Epithelial cell of esophagus (primary cell): Measurements from ENCODE around the gene IL19.
A peak's percentile ranks its signal among the peaks of the same experiment; 100 is the strongest.

Experiments used
- DNase-seq: peaks from one replicate; pipeline ENCODE4 v3.0.0; 2010; ENCODE audit warnings: low read depth
- H3K4me3 ChIP-seq: 2 replicates; pipeline ENCODE4 v1.5.1; 2011; ENCODE audit warnings: mild to moderate bottlenecking, low read length, control low read depth
- TF ChIP-seq, protein P1 (sequence below): IDR thresholded peaks from 2 replicates; pipeline ENCODE4 v1.5.1; 2011; ENCODE audit warnings: low read depth, mild to moderate bottlenecking, low read length, control low read depth, inconsistent platforms; ENCODE audit not compliant: insufficient read depth; ENCODE audit errors: missing control alignments

The IL19 gene

DNA sequence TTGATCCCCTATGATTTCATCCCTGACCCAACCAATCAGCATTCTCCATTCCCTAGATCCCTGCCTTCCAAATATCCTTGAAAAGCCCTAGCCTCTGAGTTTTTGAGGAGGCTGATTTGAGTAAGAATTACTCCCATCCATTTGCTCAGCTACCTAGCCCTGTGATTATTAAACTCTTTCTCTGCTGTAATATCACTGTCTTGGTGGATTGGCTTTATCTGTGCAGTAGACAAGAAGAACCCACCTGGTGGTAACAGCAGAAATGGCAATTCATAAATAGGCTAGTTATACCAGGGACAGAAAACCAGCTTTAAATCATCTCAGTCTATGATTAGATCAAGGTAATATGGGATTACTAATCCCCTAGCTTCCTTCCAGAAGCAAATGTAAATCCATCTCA lies 107.9 kb downstream of the IL19 start:
- no peak overlapping the region for H3K4me3 ChIP-seq
- no peak for DNase-seq
- TF ChIP-seq, protein P1, sequence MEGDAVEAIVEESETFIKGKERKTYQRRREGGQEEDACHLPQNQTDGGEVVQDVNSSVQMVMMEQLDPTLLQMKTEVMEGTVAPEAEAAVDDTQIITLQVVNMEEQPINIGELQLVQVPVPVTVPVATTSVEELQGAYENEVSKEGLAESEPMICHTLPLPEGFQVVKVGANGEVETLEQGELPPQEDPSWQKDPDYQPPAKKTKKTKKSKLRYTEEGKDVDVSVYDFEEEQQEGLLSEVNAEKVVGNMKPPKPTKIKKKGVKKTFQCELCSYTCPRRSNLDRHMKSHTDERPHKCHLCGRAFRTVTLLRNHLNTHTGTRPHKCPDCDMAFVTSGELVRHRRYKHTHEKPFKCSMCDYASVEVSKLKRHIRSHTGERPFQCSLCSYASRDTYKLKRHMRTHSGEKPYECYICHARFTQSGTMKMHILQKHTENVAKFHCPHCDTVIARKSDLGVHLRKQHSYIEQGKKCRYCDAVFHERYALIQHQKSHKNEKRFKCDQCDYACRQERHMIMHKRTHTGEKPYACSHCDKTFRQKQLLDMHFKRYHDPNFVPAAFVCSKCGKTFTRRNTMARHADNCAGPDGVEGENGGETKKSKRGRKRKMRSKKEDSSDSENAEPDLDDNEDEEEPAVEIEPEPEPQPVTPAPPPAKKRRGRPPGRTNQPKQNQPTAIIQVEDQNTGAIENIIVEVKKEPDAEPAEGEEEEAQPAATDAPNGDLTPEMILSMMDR, result peak; percentile 8

DNA sequence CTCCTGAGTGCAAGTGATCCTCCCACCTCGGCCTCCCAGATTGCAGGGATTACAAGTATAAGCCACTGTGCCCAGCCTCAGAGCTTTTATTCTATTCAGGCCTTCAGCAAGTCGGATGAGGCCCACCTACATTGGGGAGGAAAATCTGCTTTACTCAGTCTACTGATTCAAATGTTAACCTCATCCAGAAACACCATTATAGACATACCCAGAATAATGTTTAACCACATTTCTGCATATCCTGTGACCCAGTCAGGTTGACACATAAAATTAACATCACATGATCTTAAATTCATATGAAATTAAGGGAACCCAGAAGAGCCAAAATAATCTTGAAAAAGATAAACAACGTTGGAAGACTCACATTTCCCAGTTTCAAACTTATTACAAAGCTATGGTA lies 109.7 kb downstream of the IL19 start:
- TF ChIP-seq, protein P1, result no peak
- no peak overlapping the region for H3K4me3 ChIP-seq
- no peak for DNase-seq

DNA sequence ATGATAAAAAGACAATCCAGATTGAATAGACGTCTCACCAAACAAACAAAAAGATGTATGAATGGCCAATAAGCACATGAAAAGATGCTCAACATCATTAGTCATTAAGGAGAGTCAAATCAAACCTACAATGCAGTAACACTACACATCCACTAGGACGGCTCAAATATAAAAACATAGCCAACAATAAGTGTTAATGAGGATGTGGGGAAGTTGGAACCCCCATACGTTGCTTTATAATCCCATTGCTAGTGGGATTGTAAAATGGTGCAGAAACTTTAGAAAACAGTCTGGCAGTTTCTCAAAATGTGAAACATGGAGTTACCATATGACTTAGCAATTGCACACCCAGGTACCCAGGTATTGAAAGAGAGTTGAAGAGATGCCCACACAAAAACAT lies 112.0 kb downstream of the IL19 start:
- H3K4me3 ChIP-seq, result no peak overlapping the region
- DNase-seq, result no peak
- TF ChIP-seq, protein P1, result no peak

DNA sequence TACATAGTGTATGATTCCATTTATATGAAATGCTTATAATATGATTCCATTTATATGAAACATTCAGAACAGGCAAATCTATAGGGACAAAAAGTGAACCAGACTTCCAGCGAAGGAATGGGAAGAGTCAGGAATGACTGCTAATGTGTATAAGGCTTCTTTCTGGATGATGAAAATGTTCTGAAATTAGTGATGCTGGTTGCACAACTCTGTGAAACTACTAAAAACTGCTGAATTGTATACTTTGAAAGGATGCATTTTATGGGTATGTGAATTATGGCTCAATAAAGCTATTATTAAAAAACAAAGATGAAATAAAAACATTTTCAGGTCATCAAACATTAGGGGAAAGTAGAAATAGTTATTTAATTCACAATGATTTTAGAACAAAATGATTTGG lies 112.6 kb downstream of the IL19 start:
- no peak overlapping the region for H3K4me3 ChIP-seq
- TF ChIP-seq, protein P1, result no peak
- DNase-seq, result no peak

DNA sequence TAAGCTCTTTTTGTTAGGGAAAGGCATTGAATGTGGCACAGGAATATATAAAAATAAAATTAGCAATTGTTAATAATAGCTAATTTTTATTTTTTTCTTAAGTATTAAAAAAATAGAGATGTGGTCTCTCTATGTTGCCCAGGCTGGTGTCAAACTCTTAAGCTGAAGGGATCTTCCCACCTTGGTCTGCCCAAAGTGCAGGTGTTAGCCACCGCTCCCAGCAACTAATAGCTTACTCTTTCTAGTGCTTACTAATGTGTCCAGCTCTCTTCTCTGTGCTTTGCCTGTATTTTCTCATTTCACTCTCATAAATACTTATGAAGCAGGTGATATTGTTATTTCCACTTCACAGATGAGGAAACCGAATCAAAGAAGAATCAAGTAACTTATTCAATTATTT lies 113.3 kb downstream of the IL19 start:
- no peak overlapping the region for H3K4me3 ChIP-seq

DNA sequence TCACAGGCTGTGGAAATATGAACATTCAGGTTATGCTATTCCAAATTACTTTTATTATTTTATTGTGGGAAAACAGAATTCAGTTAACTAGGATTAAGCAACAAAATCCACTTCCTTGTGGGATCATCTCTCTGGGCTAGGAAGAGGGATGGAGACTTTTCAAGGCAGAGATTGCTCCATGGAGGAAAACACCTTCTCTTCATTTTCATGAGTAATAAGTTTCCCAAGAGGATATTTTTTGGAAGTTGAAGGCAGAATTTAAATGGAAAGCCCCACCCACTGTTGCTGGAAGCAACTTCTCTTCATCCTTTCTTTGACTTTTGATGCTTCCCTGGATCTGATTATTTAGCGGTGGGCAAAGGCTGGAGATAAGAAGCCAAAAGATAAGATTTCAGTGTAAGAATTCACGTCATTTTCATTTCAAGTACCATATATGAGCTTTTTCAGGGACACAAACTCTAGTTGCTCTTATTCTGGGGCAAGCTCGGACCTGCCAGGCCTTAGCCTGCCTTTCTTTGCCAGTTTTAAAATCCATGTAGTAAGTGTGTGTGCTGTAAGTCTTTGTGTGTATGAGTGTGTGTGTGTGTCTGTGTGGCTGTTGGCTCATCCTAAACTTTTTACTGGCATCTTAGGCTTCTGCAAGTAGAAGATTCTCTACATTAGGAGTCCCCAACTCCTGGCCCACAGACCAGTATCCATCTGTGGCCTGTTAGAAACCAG lies 114.9 kb downstream of the IL19 start:
- TF ChIP-seq, protein P1, result no peak

More for the DNA sequence above, 113.3 kb downstream of the IL19 start:
- TF ChIP-seq, protein P1, result no peak
- no peak for DNase-seq

DNA sequence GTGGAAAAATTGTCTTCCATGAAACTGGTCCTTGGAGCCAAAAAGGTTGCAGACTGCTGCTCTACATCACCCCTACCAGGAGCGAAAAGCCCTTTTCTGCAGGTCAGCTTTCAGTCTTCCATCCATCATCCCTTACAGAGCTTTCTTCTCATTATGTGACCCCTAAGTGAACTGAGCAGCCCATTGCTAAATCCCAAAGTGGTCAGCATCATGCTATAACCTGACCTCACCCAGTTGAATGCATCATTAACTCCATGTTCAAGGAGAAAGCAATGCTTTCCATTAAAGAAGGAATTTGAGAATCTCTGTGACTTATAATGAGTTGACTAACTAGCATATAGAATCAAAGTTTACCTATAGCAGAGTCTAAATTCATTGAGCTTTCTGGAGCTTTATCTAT lies 116.3 kb downstream of the IL19 start:
- TF ChIP-seq, protein P1, result no peak
- no peak overlapping the region for H3K4me3 ChIP-seq
- DNase-seq, result no peak

More for the DNA sequence above, 114.9 kb downstream of the IL19 start:
- no peak overlapping the region for H3K4me3 ChIP-seq
- DNase-seq, result peak; percentile 88
